Keratinocyte (primary cell): ENCODE measurements around the gene KCNH2. TPM values are rescaled to one million over a fixed set of nuclear protein-coding genes. Genes with fewer than 3 reads are reported as not detected.

Source experiments
- DNase-seq: peaks from one replicate; pipeline ENCODE4 v3.0.0-alpha.2; 2011; ENCODE audit warnings: low read depth, missing footprints, low spot score
- FAIRE-seq: peaks from 2 replicates; lab custom pipeline; 2011; peaks lifted over from hg19 to GRCh38; lab: Jason Lieb, UNC
- H2AFZ ChIP-seq: 2 replicates; pipeline ENCODE4 v1.6.0; 2012; ENCODE audit warnings: low read length, control low read depth, inconsistent platforms; ENCODE audit not compliant: control insufficient read depth
- H3K27ac ChIP-seq: 2 replicates; pipeline ENCODE4 v1.5.1; 2011; ENCODE audit warnings: low read length; ENCODE audit not compliant: control insufficient read depth, insufficient read depth
- H3K27me3 ChIP-seq: 3 replicates; pipeline ENCODE4 v1.6.0; 2011; ENCODE audit warnings: low read length; ENCODE audit not compliant: control insufficient read depth, insufficient read depth; ENCODE audit errors: extremely low read depth
- H3K36me3 ChIP-seq, 2 experiments: 2 replicates in 1 of 2; 3 replicates in 1 of 2; pipeline ENCODE4 v1.5.1; 2011; ENCODE audit warnings: low read length in 2 of 2, mild to moderate bottlenecking in 1 of 2; ENCODE audit not compliant: control insufficient read depth in 2 of 2, insufficient read depth in 2 of 2; ENCODE audit errors: extremely low read depth in 1 of 2
- H3K4me1 ChIP-seq: 3 replicates; pipeline ENCODE4 v1.5.1; 2011; ENCODE audit warnings: low read length; ENCODE audit not compliant: control insufficient read depth, insufficient read depth; ENCODE audit errors: extremely low read depth
- H3K4me2 ChIP-seq: 3 replicates; pipeline ENCODE4 v1.6.0; 2011; ENCODE audit warnings: low read depth, low read length; ENCODE audit not compliant: control insufficient read depth, insufficient read depth; ENCODE audit errors: extremely low read depth
- H3K4me3 ChIP-seq, 3 experiments: fragments of 200-600 bp in 1 of 3; sonication (generic) in 1 of 3; 2 replicates in 2 of 3; 3 replicates in 1 of 3; pipeline ENCODE4 v1.5.1; 2011 to 2016; ENCODE audit warnings: low read length in 3 of 3, mild to moderate bottlenecking in 3 of 3, control low read depth in 2 of 3, inconsistent platforms in 1 of 3, low read depth in 1 of 3, mixed read lengths in 1 of 3, mixed run types in 1 of 3, moderate library complexity in 1 of 3; ENCODE audit not compliant: control insufficient read depth in 2 of 3, insufficient read depth in 2 of 3; ENCODE audit errors: extremely low read depth in 1 of 3
- H3K79me2 ChIP-seq: 2 replicates; pipeline ENCODE4 v1.6.0; 2012; ENCODE audit warnings: low read length; ENCODE audit not compliant: control insufficient read depth, insufficient read depth
- H3K9ac ChIP-seq: 3 replicates; pipeline ENCODE4 v1.6.0; 2011; ENCODE audit warnings: low read length; ENCODE audit not compliant: control insufficient read depth, insufficient read depth; ENCODE audit errors: extremely low read depth
- H3K9me1 ChIP-seq: 3 replicates; pipeline ENCODE4 v1.6.0; 2011; ENCODE audit warnings: low read length; ENCODE audit not compliant: control insufficient read depth, insufficient read depth; ENCODE audit errors: extremely low read depth
- H3K9me3 ChIP-seq: 2 replicates; pipeline ENCODE4 v1.5.1; 2012; ENCODE audit warnings: low read depth, low read length; ENCODE audit not compliant: control insufficient read depth
- H4K20me1 ChIP-seq: 3 replicates; pipeline ENCODE4 v1.6.0; 2011; ENCODE audit warnings: low read length; ENCODE audit not compliant: control insufficient read depth, insufficient read depth; ENCODE audit errors: extremely low read depth
- EZH2 ChIP-seq: IDR thresholded peaks from one replicate; pipeline ENCODE4 v1.6.1; 2012; ENCODE audit warnings: inconsistent platforms, mild to moderate bottlenecking, low read length, moderate library complexity
- dilution Hi-C: fragments of 300-500 bp; cut with MboI; formaldehyde crosslinking; loops from one replicate; pipeline ENCODE4 v1.7.0; 2020; ENCODE audit warnings: low sequenced_read_pairs; ENCODE audit not compliant: extremely low pct_ligation_motif_present
- polyA plus RNA-seq, 5 experiments: library from polyadenylated mRNA; depleted of rRNA in 3 of 5; stranded (reverse) in 3 of 5; stranded (forward) in 1 of 5; unstranded in 1 of 5; fragments of >200 nt; gene quantifications; 1 replicate in 1 of 5; 2 replicates in 3 of 5; 3 replicates in 1 of 5; pipeline versions ENCODE4 v1.2.1 to v1.2.3, GENCODE V29; 2011 to 2012; ENCODE audit warnings: missing spikeins in 2 of 5, low read depth in 1 of 5, low replicate concordance in 1 of 5
- TF ChIP-seq, protein P1 (sequence below), 3 experiments: IDR thresholded peaks in 1 of 3; conservative IDR thresholded peaks in 1 of 3; optimal IDR thresholded peaks in 1 of 3; 2 replicates in 2 of 3; 3 replicates in 1 of 3; pipeline versions ENCODE3 to v1.5.1; 2011; ENCODE audit warnings: low read length in 3 of 3, mild to moderate bottlenecking in 3 of 3, moderate library complexity in 2 of 3, control low read depth in 1 of 3, inconsistent platforms in 1 of 3; ENCODE audit not compliant: insufficient read depth in 2 of 3; ENCODE audit errors: extremely low read depth in 1 of 3

The KCNH2 gene
- polyA plus RNA-seq, 1 donor (not counting 4 experiments of a cell fraction or from before 2014, with no cell fraction given), result 0.03 TPM

DNA sequence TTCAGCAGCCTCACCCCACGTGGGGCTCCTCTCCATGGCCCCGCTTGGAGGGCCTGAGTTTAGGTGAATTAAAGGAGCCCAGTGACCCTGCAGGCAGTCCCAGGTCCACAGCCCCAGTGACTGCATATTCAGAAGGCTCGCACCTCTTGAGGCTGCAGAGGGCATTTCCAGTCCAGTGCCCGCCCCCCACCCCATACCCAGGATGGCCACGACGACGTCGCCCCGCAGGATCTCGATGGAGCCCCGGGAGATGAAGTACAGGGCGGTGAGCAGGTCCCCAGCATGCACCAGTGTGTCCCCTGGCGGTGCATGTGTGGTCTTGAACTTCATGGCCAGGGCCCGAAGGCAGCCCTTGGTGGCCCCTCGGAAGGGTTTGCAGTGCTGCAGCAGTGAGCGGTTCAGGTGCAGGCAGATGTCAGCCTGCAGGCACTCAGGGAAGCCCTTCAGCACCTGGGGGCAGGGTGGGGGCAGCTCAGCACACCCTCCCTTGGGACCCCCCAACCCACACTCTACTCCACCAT, 28.1 kb downstream of the KCNH2 start:
- Histone ChIP-seq H3K36me3 (no peaks in the 10 kb centered on the region), H3K79me2 (no peaks in the 10 kb centered on the region), H3K4me2 (no peak overlapping the region), H4K20me1 (no peaks in the 10 kb centered on the region), H3K9me1 (no peaks in the 10 kb centered on the region), H3K9ac (no peak overlapping the region), H3K4me3 (no peak overlapping the region), H3K27me3 (peaks cover 38% of the 10 kb centered on the region), H3K27ac (no peak overlapping the region), H3K4me1 (no peaks in the 10 kb centered on the region), H3K9me3 (no peaks in the 10 kb centered on the region), H2AFZ (no peak overlapping the region)
- FAIRE-seq (no peak), DNase-seq (no peak)
- TF ChIP-seq EZH2, result no peak
- TF ChIP-seq, protein P1, sequence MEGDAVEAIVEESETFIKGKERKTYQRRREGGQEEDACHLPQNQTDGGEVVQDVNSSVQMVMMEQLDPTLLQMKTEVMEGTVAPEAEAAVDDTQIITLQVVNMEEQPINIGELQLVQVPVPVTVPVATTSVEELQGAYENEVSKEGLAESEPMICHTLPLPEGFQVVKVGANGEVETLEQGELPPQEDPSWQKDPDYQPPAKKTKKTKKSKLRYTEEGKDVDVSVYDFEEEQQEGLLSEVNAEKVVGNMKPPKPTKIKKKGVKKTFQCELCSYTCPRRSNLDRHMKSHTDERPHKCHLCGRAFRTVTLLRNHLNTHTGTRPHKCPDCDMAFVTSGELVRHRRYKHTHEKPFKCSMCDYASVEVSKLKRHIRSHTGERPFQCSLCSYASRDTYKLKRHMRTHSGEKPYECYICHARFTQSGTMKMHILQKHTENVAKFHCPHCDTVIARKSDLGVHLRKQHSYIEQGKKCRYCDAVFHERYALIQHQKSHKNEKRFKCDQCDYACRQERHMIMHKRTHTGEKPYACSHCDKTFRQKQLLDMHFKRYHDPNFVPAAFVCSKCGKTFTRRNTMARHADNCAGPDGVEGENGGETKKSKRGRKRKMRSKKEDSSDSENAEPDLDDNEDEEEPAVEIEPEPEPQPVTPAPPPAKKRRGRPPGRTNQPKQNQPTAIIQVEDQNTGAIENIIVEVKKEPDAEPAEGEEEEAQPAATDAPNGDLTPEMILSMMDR (optimal IDR thresholded peaks at IDR 0.05 in 1 of 3, IDR thresholded peaks at IDR 0.05 in 1 of 3, conservative IDR thresholded peaks at IDR 0.05 in 1 of 3; ENCODE audit: extremely low read depth in 1 of 3, insufficient read depth in 2 of 3, low read length in 3 of 3), result no peak
- dilution Hi-C loops, result no loop called here

DNA sequence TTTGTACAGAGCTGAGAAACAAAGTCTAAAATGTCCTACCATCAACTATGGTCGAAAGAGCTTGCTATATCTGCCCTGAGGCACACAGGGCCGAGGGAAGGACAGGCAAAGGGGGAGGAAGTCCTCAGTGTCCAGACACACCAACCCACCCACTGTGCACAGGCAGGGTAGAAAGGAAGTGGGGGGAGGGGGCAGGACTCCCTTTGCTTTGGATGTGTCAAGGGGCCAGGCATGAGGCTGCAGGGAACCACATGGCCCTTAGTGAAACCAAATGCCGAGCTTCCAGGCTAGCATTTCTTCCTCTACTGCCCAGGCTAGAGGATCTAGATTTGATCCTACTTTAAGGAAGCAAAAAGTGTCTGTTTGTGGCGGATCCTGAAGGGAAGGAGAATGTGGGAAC, 28.6 kb downstream of the KCNH2 start:
- DNase-seq (no peak), FAIRE-seq (no peak)
- Histone ChIP-seq H3K9me3 (no peaks in the 10 kb centered on the region), H3K4me2 (no peak overlapping the region), H3K27ac (no peak overlapping the region), H3K79me2 (no peaks in the 10 kb centered on the region), H3K9ac (no peak overlapping the region), H3K27me3 (peaks cover 33% of the 10 kb centered on the region), H3K4me3 (no peak overlapping the region), H3K4me1 (peaks cover under 1% of the 10 kb centered on the region), H3K36me3 (no peaks in the 10 kb centered on the region), H4K20me1 (no peaks in the 10 kb centered on the region), H3K9me1 (no peaks in the 10 kb centered on the region), H2AFZ (no peak overlapping the region)
- dilution Hi-C loops, result no loop called here
- no peak for TF ChIP-seq EZH2
- TF ChIP-seq, protein P1 (optimal IDR thresholded peaks at IDR 0.05 in 1 of 3, IDR thresholded peaks at IDR 0.05 in 1 of 3, conservative IDR thresholded peaks at IDR 0.05 in 1 of 3; ENCODE audit: extremely low read depth in 1 of 3, insufficient read depth in 2 of 3, low read length in 3 of 3), result no peak
